GM12878 (cell line): ENCODE data around the gene ADAR.

Source experiments
- EGR1 ChIP-seq, 2 experiments: IDR thresholded peaks; 1 replicate in 1 of 2; 2 replicates in 1 of 2; pipeline ENCODE4 v1.6.1; 2011 to 2012; ENCODE audit warnings: low read depth in 2 of 2, low read length in 2 of 2, borderline replicate concordance in 1 of 2, mild to moderate bottlenecking in 1 of 2, moderate library complexity in 1 of 2
- IKZF2 ChIP-seq, 2 experiments: fragments of 450-650 bp; IDR thresholded peaks; 2 replicates each; pipeline ENCODE4 v1.6.1; 2017; ENCODE audit warnings: mild to moderate bottlenecking in 2 of 2, moderate library complexity in 2 of 2
- IRF3 ChIP-seq: fragments of 450-650 bp; IDR thresholded peaks from 2 replicates; pipeline ENCODE4 v1.6.1; 2014; ENCODE audit warnings: mild to moderate bottlenecking
- JUNB ChIP-seq: IDR thresholded peaks from 2 replicates; pipeline ENCODE4 v1.6.1; 2016; ENCODE audit warnings: antibody characterized with exemption, mild to moderate bottlenecking
- MEF2A ChIP-seq: IDR thresholded peaks from 2 replicates; pipeline ENCODE4 v1.6.1; 2011; ENCODE audit warnings: low read depth, mild to moderate bottlenecking, low read length, moderate library complexity; ENCODE audit not compliant: insufficient read depth
- POLR2A ChIP-seq: IDR thresholded peaks from 2 replicates; pipeline ENCODE4 v1.6.1; 2011; ENCODE audit warnings: low read depth, mild to moderate bottlenecking, low read length
- SMARCA5 ChIP-seq: fragments of 450-650 bp; IDR thresholded peaks from 2 replicates; pipeline ENCODE4 v1.6.1; 2017; ENCODE audit warnings: mild to moderate bottlenecking
- SP1 ChIP-seq: IDR thresholded peaks from one replicate; pipeline ENCODE4 v1.6.1; 2011; ENCODE audit warnings: low read depth, low read length
- TAF1 ChIP-seq: IDR thresholded peaks from 2 replicates; pipeline ENCODE4 v1.6.1; 2011; ENCODE audit warnings: mild to moderate bottlenecking, low read depth, low read length, borderline replicate concordance
- ZNF384 ChIP-seq: IDR thresholded peaks from 2 replicates; pipeline ENCODE4 v1.6.1; 2012; ENCODE audit warnings: low read depth, mild to moderate bottlenecking, low read length, improper control_type of control experiment, borderline replicate concordance
- TF ChIP-seq, protein P1 (sequence below), 3 experiments: IDR thresholded peaks in 2 of 3; conservative IDR thresholded peaks in 1 of 3; 2 replicates each; pipeline ENCODE4 v1.5.1; 2011; ENCODE audit warnings: low read depth in 3 of 3, low read length in 3 of 3, mild to moderate bottlenecking in 3 of 3, control low read depth in 2 of 3, moderate library complexity in 2 of 3, inconsistent platforms in 1 of 3, mixed read lengths in 1 of 3; ENCODE audit not compliant: control insufficient read depth in 2 of 3, insufficient read depth in 1 of 3; ENCODE audit errors: extremely low read depth in 1 of 3
- TF ChIP-seq, protein P2 (sequence below): fragments of 450-650 bp; IDR thresholded peaks from 2 replicates; pipeline ENCODE4 v1.6.1; 2017; ENCODE audit warnings: antibody characterized with exemption, mild to moderate bottlenecking, moderate library complexity

DNA sequence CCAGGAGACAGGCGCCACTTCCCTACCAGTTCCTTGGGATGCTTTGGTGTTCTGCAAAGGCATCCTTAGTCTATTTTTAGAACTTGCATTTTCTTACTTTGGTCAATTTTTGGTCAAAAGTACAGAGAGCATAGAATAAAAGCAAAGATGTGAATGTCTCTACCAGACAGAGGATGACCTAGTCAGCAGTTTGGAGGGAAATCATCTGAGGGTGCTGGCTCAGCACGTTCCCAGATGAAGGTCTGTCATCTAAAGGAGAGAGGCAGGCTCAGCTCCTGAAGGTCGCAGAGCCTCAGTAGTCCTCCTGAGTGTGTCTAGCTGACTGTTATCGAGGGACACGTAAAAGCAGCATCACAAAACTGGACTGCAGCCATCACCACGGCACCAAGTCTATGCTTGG lies 25.1 kb downstream of the ADAR start:
- no peak for TF ChIP-seq IRF3
- no peak for TF ChIP-seq SMARCA5
- TF ChIP-seq, protein P1, sequence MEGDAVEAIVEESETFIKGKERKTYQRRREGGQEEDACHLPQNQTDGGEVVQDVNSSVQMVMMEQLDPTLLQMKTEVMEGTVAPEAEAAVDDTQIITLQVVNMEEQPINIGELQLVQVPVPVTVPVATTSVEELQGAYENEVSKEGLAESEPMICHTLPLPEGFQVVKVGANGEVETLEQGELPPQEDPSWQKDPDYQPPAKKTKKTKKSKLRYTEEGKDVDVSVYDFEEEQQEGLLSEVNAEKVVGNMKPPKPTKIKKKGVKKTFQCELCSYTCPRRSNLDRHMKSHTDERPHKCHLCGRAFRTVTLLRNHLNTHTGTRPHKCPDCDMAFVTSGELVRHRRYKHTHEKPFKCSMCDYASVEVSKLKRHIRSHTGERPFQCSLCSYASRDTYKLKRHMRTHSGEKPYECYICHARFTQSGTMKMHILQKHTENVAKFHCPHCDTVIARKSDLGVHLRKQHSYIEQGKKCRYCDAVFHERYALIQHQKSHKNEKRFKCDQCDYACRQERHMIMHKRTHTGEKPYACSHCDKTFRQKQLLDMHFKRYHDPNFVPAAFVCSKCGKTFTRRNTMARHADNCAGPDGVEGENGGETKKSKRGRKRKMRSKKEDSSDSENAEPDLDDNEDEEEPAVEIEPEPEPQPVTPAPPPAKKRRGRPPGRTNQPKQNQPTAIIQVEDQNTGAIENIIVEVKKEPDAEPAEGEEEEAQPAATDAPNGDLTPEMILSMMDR (IDR thresholded peaks at IDR 0.05 in 2 of 3, conservative IDR thresholded peaks at IDR 0.05 in 1 of 3; ENCODE audit: control insufficient read depth in 2 of 3, extremely low read depth in 1 of 3, insufficient read depth in 1 of 3, low read depth in 3 of 3, low read length in 3 of 3) = no peak
- TF ChIP-seq JUNB = no peak
- no peak for TF ChIP-seq IKZF2 (IDR thresholded peaks at IDR 0.05)
- no peak for TF ChIP-seq MEF2A
- no peak for TF ChIP-seq TAF1
- TF ChIP-seq SP1 = no peak
- TF ChIP-seq, protein P2, sequence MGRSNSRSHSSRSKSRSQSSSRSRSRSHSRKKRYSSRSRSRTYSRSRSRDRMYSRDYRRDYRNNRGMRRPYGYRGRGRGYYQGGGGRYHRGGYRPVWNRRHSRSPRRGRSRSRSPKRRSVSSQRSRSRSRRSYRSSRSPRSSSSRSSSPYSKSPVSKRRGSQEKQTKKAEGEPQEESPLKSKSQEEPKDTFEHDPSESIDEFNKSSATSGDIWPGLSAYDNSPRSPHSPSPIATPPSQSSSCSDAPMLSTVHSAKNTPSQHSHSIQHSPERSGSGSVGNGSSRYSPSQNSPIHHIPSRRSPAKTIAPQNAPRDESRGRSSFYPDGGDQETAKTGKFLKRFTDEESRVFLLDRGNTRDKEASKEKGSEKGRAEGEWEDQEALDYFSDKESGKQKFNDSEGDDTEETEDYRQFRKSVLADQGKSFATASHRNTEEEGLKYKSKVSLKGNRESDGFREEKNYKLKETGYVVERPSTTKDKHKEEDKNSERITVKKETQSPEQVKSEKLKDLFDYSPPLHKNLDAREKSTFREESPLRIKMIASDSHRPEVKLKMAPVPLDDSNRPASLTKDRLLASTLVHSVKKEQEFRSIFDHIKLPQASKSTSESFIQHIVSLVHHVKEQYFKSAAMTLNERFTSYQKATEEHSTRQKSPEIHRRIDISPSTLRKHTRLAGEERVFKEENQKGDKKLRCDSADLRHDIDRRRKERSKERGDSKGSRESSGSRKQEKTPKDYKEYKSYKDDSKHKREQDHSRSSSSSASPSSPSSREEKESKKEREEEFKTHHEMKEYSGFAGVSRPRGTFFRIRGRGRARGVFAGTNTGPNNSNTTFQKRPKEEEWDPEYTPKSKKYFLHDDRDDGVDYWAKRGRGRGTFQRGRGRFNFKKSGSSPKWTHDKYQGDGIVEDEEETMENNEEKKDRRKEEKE = no peak
- no peak for TF ChIP-seq EGR1 (IDR thresholded peaks at IDR 0.05; ENCODE audit: borderline replicate concordance in 1 of 2, low read depth in 2 of 2, low read length in 2 of 2)
- no peak for TF ChIP-seq ZNF384
- TF ChIP-seq POLR2A = peak; percentile 37; the same call in 1 of the 2 replicates
